A549 (cell line): ENCODE measurements around the gene SND1. TPM values are rescaled to one million over a fixed set of nuclear protein-coding genes. Genes with fewer than 3 reads are reported as not detected.

Source experiments
- ATAC-seq, 2 experiments: fragments of 200-7000 bp in 1 of 2; fragments of >200 bp in 1 of 2; cut with Nextera tagmentation in 1 of 2; cut with Tn5 transposase in 1 of 2; 3 replicates each; pipeline versions ENCODE4 v1.8.0 to v1.9.1; 2018 to 2020; ENCODE audit warnings: mild to moderate bottlenecking in 1 of 2, moderate library complexity in 1 of 2
- CTCF ChIA-PET: fragments of 300-600 bp; sonication (Branson Sonifier 250); formaldehyde crosslinking; extraction: SDS; loops from one replicate; lab custom pipeline; 2021; ENCODE audit warnings: antibody characterized with exemption, inconsistent platforms; lab: Yijun Ruan, JAX
- POLR2A ChIA-PET: fragments of 350-600 bp; formaldehyde crosslinking; extraction: SDS; loops from one replicate; lab custom pipeline; 2021; ENCODE audit warnings: antibody characterized with exemption, inconsistent platforms; lab: Yijun Ruan, JAX
- DNase-seq, 2 experiments: peaks; one replicate each; pipeline versions ENCODE4 v3.0.0 to v3.0.0-alpha.2; 2011 to 2016; ENCODE audit warnings: low read depth in 1 of 2, low spot score in 1 of 2
- FAIRE-seq: peaks from 2 replicates; lab custom pipeline; 2011; peaks lifted over from hg19 to GRCh38; lab: Jason Lieb, UNC
- H3K27ac ChIP-seq, 2 experiments: fragments of >200 bp; sonication (Bioruptor Twin); formaldehyde crosslinking; 3 replicates each; pipeline ENCODE4 v1.5.1; 2016 to 2017
- H3K4me1 ChIP-seq: fragments of >200 bp; sonication (Bioruptor Twin); formaldehyde crosslinking; 3 replicates; pipeline ENCODE4 v1.6.1; 2016
- H3K4me2 ChIP-seq: fragments of >200 bp; sonication (Bioruptor Twin); formaldehyde crosslinking; 3 replicates; pipeline ENCODE4 v1.6.1; 2016
- H3K4me3 ChIP-seq: fragments of >200 bp; sonication (Bioruptor Twin); formaldehyde crosslinking; 3 replicates; pipeline ENCODE4 v1.5.1; 2016
- H3K9me3 ChIP-seq: fragments of >200 bp; sonication (Bioruptor Twin); formaldehyde crosslinking; 3 replicates; pipeline ENCODE4 v1.6.1; 2016
- BHLHE40 ChIP-seq: IDR thresholded peaks from 2 replicates; pipeline ENCODE4 v1.6.1; 2012; ENCODE audit warnings: low read depth, low read length, inconsistent platforms
- CBX8 ChIP-seq: fragments of 200-600 bp; sonication (generic); IDR thresholded peaks from 2 replicates; pipeline ENCODE4 v1.6.1; 2016
- CHD2 ChIP-seq: fragments of 150-350 bp; IDR thresholded peaks from 2 replicates; pipeline ENCODE4 v1.6.1; 2014; ENCODE audit warnings: low read length; ENCODE audit not compliant: partially characterized antibody
- ESRRA ChIP-seq: fragments of 150-350 bp; IDR thresholded peaks from 2 replicates; pipeline ENCODE4 v1.6.1; 2014; ENCODE audit warnings: mild to moderate bottlenecking, low read length, borderline replicate concordance
- FOSL2 ChIP-seq, 2 experiments: fragments of 450-650 bp in 1 of 2; fragments of >200 bp in 1 of 2; sonication (Bioruptor Twin) in 1 of 2; formaldehyde crosslinking; IDR thresholded peaks; 2 replicates each; pipeline versions ENCODE4 v1.5.0 to v1.6.1; 2016 to 2020; ENCODE audit warnings: mild to moderate bottlenecking in 1 of 2, moderate library complexity in 1 of 2
- FOXS1 ChIP-seq: fragments of 250-450 bp; sonication (Bioruptor Pico); IDR thresholded peaks from 2 replicates; pipeline ENCODE4 v1.5.0; 2020; ENCODE audit warnings: mild to moderate bottlenecking, moderate library complexity
- HDAC2 ChIP-seq: fragments of 200-600 bp; sonication (generic); IDR thresholded peaks from 2 replicates; pipeline ENCODE4 v1.6.1; 2016
- HEYL ChIP-seq: fragments of 250-450 bp; sonication (Bioruptor Pico); IDR thresholded peaks from 2 replicates; pipeline ENCODE4 v1.8.0; 2021; ENCODE audit warnings: mild to moderate bottlenecking, moderate library complexity
- HOXB13 ChIP-seq: fragments of 250-450 bp; sonication (Bioruptor Pico); IDR thresholded peaks from 2 replicates; pipeline ENCODE4 v1.5.0; 2020; ENCODE audit warnings: low read depth, mild to moderate bottlenecking, moderate library complexity
- JUN ChIP-seq, 2 experiments: fragments of >200 bp; sonication (Bioruptor Twin); formaldehyde crosslinking; IDR thresholded peaks; 2 replicates in 1 of 2; 3 replicates in 1 of 2; pipeline ENCODE4 v1.6.1; 2016 to 2017
- JUNB ChIP-seq: fragments of >200 bp; sonication (Bioruptor Twin); formaldehyde crosslinking; IDR thresholded peaks from 2 replicates; pipeline ENCODE4 v1.6.1; 2016
- MAFK ChIP-seq: fragments of 450-650 bp; IDR thresholded peaks from 2 replicates; pipeline ENCODE4 v1.6.1; 2014; ENCODE audit not compliant: partially characterized antibody
- RCOR1 ChIP-seq: fragments of 150-350 bp; IDR thresholded peaks from 2 replicates; pipeline ENCODE4 v1.6.1; 2014; ENCODE audit warnings: antibody characterized with exemption, low read length, low read depth
- SREBF2 ChIP-seq: fragments of 450-650 bp; IDR thresholded peaks from 2 replicates; pipeline ENCODE4 v1.6.1; 2014; ENCODE audit warnings: mild to moderate bottlenecking, moderate library complexity
- TP53 ChIP-seq: fragments of 250-450 bp; sonication (Bioruptor Pico); IDR thresholded peaks from 2 replicates; pipeline ENCODE4 v1.5.0; 2021; ENCODE audit warnings: mild to moderate bottlenecking, moderate library complexity
- WGBS: methylation state at CpG from one replicate; pipeline ENCODE4 v1.1.6; 2017; ENCODE audit errors: missing lambda C conversion rate; 5-methylcytosine and 5-hydroxymethylcytosine counted together
- polyA plus RNA-seq, 4 experiments: library from polyadenylated mRNA; depleted of rRNA in 3 of 4; stranded (reverse); fragments of >200 nt; fragmentation: RNase III in 1 of 4; extraction: RNeasy Plus Mini Kit Qiagen cat#74134 plus additional on column Dnase treatment in 1 of 4; gene quantifications; 2 replicates in 3 of 4; 3 replicates in 1 of 4; pipeline ENCODE4 v1.2.3, GENCODE V29; 2011 to 2017
- TF ChIP-seq, protein P1 (sequence below): fragments of 200-600 bp; sonication (generic); IDR thresholded peaks from 2 replicates; pipeline ENCODE4 v1.6.1; 2016; ENCODE audit warnings: antibody characterized with exemption, mild to moderate bottlenecking, moderate library complexity
- TF ChIP-seq, protein P2 (sequence below): fragments of >200 bp; sonication (Bioruptor Twin); formaldehyde crosslinking; IDR thresholded peaks from 2 replicates; pipeline ENCODE4 v1.6.1; 2016
- TF ChIP-seq, protein P3 (sequence below): IDR thresholded peaks from 2 replicates; pipeline ENCODE4 v1.6.1; 2012

The SND1 gene
- polyA plus RNA-seq, 2 of the 4 experiments (the other 2 are of a cell fraction), result 102 to 138 TPM

DNA sequence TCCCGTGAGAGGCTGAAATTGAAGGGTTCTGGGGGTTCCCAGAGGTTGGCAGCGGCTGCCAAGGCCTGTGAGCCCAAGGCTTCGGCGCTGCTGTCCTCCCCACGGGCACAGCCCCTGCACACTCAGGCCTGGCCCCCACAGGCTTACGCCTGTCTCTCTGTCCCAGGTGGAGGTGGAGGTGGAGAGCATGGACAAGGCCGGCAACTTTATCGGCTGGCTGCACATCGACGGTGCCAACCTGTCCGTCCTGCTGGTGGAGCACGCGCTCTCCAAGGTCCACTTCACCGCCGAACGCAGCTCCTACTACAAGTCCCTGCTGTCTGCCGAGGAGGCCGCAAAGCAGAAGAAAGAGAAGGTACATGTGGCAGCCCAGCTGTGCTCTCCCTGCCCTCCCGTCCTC is 422.3 kb downstream of the SND1 start:
- no peak for TF ChIP-seq RCOR1
- no peak for TF ChIP-seq SREBF2
- TF ChIP-seq HOXB13 (CRISPR knock-in tag), result no peak
- TF ChIP-seq CBX8, result no peak
- no peak for TF ChIP-seq MAFK
- no peak for TF ChIP-seq FOSL2 (IDR thresholded peaks at IDR 0.05)
- TF ChIP-seq FOSL2 (CRISPR knock-in tag; IDR thresholded peaks at IDR 0.05), result no peak
- POLR2A ChIA-PET, result no interaction called here
- WGBS, result 95% methylated on average over 18 of the region's 19 CpGs

DNA sequence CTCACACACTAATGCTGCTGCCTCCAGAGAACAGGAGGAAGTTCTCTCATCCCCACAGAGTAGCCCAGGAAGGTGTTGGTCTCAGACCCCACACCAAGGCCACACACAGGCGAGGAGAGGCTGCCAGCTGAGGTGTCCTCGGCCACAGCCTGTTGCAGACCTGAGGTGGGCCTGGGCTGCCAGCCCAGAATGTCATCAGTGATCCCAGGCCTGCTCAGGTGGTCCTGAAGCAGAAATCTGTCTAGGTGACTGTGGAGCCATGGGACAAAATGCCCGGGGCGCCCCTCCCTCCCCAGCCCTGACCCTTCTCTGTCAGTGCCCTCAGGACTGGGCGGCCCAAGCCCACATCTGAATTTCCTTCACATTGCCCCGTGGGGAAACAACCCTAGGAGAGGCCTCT is 422.7 kb downstream of the SND1 start:
- WGBS, result 98% methylated on average over 4 of the region's 6 CpGs
- DNase-seq (no peak), ATAC-seq (no peak), FAIRE-seq (no peak)
- no peak overlapping the region for H3K4me2 ChIP-seq
- no peaks in the 10 kb centered on the region for H3K4me1 ChIP-seq
- no peaks in the 10 kb centered on the region for H3K9me3 ChIP-seq
- POLR2A ChIA-PET, result no interaction called here
- no peak overlapping the region for H3K27ac ChIP-seq
- TF ChIP-seq TP53 (CRISPR knock-in tag) (no peak), CHD2 (no peak), RCOR1 (no peak), JUNB (no peak), FOXS1 (CRISPR knock-in tag) (no peak), BHLHE40 (no peak), ESRRA (no peak), MAFK (no peak), HEYL (no peak)
- TF ChIP-seq, protein P1, sequence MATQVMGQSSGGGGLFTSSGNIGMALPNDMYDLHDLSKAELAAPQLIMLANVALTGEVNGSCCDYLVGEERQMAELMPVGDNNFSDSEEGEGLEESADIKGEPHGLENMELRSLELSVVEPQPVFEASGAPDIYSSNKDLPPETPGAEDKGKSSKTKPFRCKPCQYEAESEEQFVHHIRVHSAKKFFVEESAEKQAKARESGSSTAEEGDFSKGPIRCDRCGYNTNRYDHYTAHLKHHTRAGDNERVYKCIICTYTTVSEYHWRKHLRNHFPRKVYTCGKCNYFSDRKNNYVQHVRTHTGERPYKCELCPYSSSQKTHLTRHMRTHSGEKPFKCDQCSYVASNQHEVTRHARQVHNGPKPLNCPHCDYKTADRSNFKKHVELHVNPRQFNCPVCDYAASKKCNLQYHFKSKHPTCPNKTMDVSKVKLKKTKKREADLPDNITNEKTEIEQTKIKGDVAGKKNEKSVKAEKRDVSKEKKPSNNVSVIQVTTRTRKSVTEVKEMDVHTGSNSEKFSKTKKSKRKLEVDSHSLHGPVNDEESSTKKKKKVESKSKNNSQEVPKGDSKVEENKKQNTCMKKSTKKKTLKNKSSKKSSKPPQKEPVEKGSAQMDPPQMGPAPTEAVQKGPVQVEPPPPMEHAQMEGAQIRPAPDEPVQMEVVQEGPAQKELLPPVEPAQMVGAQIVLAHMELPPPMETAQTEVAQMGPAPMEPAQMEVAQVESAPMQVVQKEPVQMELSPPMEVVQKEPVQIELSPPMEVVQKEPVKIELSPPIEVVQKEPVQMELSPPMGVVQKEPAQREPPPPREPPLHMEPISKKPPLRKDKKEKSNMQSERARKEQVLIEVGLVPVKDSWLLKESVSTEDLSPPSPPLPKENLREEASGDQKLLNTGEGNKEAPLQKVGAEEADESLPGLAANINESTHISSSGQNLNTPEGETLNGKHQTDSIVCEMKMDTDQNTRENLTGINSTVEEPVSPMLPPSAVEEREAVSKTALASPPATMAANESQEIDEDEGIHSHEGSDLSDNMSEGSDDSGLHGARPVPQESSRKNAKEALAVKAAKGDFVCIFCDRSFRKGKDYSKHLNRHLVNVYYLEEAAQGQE, result no peak
- TF ChIP-seq, protein P2, sequence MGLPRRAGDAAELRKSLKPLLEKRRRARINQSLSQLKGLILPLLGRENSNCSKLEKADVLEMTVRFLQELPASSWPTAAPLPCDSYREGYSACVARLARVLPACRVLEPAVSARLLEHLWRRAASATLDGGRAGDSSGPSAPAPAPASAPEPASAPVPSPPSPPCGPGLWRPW, result no peak
- CTCF ChIA-PET, result no interaction called here
- H3K4me3 ChIP-seq, result no peak overlapping the region

More for the DNA sequence above, 422.3 kb downstream of the SND1 start:
- CTCF ChIA-PET, result interaction anchor here (0.8 kb wide), 1 partner anchor 10 kb away, joined by 3 read pairs; no protein-coding TSS in a partner anchor
- DNase-seq, result no peak
- no peak overlapping the region for H3K4me3 ChIP-seq
- H3K4me2 ChIP-seq, result no peak overlapping the region
- H3K27ac ChIP-seq, result no peak overlapping the region
- no peaks in the 10 kb centered on the region for H3K4me1 ChIP-seq
- FAIRE-seq, result no peak
- no peaks in the 10 kb centered on the region for H3K9me3 ChIP-seq
- no peak for ATAC-seq

DNA sequence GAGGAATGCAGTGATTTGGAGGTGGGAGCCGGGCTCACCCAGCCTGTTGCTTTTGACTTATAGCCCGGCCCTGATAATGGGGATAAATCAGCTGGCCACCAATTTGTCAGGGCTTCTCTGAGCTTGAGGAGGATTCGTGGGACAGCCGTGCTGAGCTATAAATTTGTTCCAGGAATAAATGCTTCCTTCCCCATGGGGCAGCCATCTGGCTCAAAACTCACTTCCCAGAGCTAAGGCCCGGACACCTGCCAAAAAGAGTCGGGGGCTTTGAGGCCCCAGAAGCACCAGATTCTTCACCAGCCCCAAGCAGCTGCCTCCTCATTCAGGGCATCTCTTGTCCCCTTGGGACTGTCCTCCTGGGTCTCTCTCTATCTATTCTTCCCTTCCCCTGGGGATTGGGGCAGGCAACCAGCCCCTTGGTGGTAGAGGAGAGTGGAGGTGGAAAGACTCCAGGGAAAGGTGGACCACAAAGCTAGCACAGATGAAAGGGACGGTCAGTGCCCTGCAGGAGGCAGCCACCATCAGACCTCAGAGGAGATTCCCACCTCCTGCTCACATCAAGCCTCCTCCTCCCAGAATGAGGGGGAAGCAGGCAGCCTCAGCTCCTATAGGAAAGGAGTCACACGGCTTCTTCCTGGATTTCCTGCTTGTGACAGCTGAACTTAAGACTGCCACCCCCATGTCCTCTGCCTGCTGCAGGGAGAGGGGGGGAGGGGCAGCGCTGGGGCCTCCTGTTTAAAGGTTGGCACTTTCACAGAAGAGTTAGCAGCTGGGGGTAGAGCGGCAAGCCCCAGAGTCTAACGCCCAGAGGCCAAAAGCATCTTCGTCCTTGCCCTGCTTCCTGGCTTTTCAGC is 423.5 kb downstream of the SND1 start:
- WGBS, result 86% methylated on average over 11 of the region's 12 CpGs
- H3K9me3 ChIP-seq, result no peaks in the 10 kb centered on the region
- POLR2A ChIA-PET, result no interaction called here
- DNase-seq, result no peak
- no peak for FAIRE-seq
- TF ChIP-seq JUN (IDR thresholded peaks at IDR 0.05) (no peak), FOXS1 (CRISPR knock-in tag) (no peak), HOXB13 (CRISPR knock-in tag) (no peak), HDAC2 (no peak), MAFK (no peak)
- TF ChIP-seq, protein P3, sequence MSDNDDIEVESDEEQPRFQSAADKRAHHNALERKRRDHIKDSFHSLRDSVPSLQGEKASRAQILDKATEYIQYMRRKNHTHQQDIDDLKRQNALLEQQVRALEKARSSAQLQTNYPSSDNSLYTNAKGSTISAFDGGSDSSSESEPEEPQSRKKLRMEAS, result no peak
- H3K4me2 ChIP-seq, result no peak overlapping the region
- H3K4me1 ChIP-seq, result no peaks in the 10 kb centered on the region
- CTCF ChIA-PET, result no interaction called here
- no peak overlapping the region for H3K4me3 ChIP-seq
- H3K27ac ChIP-seq, result no peak overlapping the region
- no peak for ATAC-seq
